DMS79 (cell line): ENCODE measurements around the gene SSX2.
"Not testable (repeated sequence)": the region's sequence is repeated elsewhere in the genome, so short reads cannot be mapped to it uniquely, and the experiment has no call there.

Experiments
- DNase-seq: peaks from one replicate; lab custom pipeline; 2025; lab: John Stamatoyannopoulos, UW

The SSX2 gene, protein sequence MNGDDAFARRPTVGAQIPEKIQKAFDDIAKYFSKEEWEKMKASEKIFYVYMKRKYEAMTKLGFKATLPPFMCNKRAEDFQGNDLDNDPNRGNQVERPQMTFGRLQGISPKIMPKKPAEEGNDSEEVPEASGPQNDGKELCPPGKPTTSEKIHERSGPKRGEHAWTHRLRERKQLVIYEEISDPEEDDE

DNA sequence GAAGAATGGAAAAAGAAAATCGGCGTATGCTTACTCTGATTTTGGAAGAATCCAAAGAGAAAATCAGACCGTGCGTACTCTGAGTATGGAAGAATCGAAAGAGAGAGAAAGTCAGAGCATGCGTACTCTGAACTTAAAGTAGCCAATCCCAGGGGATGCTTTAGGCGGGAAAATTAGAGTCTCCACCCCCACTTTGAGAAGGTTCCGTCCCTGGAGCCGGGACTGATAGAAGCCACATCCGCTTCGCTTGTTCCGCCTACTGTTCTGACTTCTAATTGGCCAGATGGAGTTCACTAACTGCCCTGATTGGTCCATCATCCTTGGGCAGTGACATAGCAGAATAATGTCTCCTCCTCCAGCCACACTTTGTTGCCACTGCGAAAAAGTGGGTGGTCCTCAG is at the start of gene SSX2:
Gene SSX2 (minus strand): TSS at position 101 of the 400 bp plus-strand sequence. CDS start 1,429 bp downstream, outside the sequence.
- DNase-seq, result not testable (repeated sequence)

DNA sequence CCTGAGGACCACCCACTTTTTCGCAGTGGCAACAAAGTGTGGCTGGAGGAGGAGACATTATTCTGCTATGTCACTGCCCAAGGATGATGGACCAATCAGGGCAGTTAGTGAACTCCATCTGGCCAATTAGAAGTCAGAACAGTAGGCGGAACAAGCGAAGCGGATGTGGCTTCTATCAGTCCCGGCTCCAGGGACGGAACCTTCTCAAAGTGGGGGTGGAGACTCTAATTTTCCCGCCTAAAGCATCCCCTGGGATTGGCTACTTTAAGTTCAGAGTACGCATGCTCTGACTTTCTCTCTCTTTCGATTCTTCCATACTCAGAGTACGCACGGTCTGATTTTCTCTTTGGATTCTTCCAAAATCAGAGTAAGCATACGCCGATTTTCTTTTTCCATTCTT is 44.0 kb upstream of the SSX2 start, which contains the start of gene SSX2B:
Gene SSX2B (plus strand): TSS at position 301 of the 400 bp plus-strand sequence. CDS start 1,429 bp downstream, outside the sequence.
- not testable (repeated sequence) for DNase-seq

DNA sequence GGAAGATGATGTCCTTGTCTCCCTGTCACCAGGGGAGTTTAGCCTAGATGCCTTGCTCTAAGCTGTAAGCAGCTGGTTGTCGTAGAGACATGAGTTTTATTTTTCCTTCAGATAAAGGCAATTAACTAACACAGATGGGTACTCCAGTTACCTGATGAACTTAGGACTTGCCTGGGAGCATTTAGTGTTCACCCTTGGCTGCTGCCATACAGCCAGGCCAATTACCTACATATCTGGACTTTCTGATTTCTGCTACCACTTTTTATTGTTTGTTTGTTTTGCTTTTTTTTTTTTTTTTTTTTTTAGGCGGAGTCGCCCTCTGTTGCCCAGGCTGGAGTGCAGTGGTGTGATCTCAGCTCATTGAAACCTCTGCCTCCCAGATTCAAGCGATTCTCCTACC is 14.9 kb downstream of the SSX2 start:
- not testable (repeated sequence) for DNase-seq

DNA sequence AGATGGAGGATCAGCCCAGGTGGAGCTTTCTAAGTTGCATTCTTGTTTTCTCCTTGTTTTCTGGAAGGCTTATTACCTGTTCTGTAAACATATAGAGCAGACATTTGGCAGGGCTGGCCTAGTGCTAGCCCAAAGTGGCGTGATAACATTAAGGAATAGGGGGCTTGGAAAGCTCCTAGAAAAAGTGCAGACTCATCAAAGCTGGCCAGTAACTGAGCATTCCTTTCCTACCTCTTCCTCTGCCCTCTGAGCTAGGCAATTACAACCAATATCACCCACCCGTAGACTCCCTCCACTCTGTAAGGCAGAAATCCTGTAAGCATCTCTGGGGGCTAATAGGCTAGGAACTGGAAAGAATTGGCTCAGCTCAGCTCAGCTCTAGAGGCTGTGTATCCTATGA is 44.8 kb downstream of the SSX2 start:
- not testable (repeated sequence) for DNase-seq

DNA sequence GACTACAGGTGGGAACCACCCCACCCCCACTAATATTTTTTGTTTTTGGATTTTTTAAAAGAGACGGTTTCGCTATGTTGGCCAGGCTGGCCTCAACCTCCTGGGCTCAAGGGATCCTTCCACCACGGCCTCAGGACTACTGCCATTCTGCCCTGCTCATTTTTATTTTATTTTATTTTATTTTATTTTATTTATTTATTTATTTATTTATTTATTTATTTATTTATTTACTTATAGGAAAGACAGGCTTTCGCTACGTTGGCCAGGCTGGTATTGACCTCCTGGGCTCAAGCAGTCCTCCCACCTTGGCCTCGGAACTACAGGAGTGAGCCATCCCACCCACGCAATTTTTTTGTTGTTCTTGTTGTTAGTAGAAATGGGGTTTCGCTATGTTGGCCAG is 51.5 kb downstream of the SSX2 start:
- not testable (repeated sequence) for DNase-seq

DNA sequence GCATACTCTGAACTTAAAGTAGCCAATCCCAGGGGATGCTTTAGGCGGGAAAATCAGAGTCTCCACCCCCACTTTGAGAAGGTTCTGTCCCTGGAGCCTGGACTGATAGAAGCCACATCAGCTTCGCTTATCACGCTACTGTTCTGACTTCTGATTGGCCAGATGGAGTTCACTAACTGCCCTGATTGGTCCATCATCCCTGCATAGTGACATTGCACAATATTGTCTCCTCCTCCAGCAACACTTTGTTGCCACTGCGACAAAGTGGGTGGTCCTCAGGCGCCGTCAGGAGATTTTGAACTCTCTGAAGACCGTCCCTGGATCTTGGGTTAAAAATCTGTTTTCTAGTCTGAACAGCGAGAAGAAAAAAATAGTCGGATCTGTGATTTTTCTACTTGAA is 52.2 kb downstream of the SSX2 start, which contains the start of gene SSX7:
Gene SSX7 (minus strand): TSS at position 101 of the 400 bp plus-strand sequence. CDS start 1,428 bp downstream, outside the sequence.
- not testable (repeated sequence) for DNase-seq

DNA sequence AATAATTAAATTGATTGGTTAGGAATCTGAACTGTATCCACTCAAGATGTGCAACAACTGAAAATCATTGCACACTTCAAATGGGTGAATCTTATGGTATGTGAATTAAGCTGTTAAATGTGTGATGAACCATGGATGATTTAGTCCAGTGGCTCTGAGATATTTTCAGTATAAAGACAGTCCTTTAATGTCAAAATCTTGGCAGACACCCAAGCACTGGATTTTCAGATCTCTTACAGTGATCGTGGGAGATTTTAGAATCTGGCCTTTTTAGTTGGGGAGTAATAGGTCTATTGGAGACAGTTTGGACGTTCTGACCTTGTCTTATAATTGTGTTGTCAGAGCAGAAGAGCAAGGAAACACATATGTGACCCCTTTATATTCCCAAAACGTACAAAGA is 56.3 kb downstream of the SSX2 start:
- DNase-seq, result not testable (repeated sequence)

DNA sequence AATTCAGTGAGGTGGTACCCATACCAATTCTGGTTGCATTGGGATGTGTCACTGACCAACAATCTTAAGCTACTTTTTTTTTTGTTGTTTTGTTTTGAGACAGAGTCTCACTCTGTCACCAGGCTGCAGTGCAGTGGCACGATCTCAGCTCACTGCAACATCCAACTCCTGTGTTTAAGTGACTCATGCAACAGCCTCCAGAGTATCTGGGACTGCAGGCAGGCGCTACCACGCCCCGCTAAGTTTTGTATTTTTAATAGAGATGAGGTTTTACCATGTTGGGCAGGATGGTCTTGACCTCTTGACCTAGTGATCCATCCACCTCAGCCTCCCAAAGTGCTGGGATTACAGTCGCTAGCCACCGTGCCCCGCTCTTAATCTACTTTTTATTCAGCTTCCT is 58.0 kb downstream of the SSX2 start:
- DNase-seq, result not testable (repeated sequence)
